GM21390 (cell line): Measurements from ENCODE around the gene WEE1.

Source experiments
- ATAC-seq: cut with Tn5 transposase; IDR thresholded peaks from one replicate; pipeline ENCODE4 v1.9.1; 2021; ENCODE audit not compliant: unreplicated experiment

The WEE1 gene

DNA sequence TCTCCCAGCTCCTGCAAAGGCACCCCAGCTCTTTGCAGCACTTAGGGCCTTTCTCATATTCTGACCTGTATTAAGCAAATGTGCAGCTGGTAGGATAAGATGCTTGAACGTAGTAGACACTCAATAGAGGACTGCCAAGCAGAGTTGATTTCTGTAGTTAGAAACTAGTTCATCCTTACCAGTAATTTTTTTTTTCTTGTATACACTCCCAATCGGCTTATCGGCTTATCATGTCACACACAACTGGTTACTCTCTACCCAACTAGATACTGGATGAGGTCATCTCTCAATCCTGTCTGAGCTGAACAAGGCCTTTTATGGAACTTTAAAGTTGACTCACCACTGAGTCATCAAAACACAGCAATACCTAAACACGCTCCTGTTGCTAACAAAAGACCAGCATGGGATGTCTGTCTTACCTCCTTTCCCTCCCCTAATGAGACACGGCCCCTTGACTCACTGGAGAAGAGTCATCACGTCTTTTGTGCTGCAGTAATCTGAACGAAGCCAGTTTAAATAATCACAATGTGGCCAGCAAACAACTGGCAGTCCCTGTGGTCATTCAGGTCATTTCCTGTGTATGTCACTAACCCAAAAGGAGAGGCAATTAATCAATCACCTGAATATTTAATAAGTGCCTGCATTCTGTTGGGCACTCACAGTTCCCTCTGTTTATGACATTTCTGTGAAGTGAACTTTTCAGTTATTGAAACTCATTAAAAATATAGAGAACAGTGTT lies 7.5 kb upstream of the WEE1 start:
- peak; percentile 92 for ATAC-seq

DNA sequence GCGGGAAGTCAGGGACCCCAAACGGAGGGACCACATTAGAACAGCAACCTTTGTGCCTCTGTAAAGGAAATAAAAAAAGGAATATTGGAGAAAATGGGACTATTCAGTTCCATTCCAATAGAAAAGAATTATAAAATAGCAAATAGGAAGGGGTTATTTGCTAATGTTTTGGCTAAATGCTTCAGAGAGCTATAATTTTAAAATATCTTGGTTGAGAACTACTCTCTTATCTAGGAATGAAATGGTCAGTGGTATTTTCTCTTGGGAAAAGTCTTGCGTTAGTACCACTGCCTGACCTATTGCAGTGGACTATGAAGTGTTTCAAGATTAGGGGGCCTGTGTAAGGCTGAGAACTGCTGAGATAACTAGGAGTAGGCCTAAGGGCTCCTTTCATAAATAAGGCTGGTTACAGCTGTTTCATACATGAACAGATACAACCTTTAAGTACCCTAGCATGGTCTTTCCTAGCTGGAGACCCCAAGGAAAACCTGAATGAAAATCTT lies 6.9 kb upstream of the WEE1 start:
- ATAC-seq: no peak

DNA sequence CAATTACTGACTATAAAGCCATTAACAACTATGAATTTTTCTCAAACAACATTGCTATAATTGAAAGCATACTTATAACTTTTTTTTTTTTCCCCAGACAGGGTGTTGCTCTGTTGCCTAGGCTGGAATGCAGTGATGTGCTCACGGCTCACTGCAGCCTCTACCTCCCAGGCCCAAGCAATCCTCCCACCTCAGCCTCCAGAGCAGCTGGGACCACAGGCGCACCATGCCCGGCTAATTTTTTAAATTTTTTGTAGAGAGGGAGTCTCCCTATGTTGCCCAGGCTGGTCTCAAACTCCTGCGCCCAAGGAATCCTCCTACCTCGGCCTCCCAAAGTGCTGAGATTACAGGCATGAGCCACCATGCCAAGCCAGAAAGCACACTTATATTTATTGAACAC lies 6.1 kb upstream of the WEE1 start:
- ATAC-seq: no peak

DNA sequence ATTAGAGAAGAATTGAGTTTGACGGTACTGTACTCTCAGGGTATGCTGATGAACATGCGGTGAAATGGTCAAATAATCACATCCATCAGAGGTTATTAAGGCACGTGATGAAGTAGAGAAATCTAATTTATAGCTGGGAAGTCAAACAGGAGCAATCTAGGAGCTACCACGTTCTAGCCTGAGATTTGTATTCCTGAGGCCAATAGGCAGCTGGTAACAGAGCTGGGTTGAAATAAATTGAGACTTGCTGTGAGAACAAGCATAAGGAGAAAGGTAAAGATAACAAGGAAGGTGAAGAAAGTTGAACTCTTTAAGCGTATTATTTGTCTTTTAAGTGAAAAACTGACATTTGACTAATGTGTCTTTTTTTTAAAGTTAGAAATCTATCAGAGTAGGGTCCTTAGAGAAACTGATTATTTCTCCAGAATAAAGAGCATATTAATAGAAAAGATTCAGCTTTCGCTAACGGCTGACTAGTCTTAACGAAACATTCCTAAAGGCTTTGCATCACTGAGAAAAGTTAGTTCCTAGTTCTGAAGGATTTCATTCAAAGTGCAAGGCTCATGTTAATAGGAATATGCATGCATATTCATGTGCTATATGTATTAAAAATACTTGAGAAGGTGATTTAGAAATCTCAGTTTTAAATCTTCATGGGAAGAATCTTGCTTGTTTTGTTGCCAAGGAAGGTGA lies 5.2 kb upstream of the WEE1 start:
- ATAC-seq: no peak

DNA sequence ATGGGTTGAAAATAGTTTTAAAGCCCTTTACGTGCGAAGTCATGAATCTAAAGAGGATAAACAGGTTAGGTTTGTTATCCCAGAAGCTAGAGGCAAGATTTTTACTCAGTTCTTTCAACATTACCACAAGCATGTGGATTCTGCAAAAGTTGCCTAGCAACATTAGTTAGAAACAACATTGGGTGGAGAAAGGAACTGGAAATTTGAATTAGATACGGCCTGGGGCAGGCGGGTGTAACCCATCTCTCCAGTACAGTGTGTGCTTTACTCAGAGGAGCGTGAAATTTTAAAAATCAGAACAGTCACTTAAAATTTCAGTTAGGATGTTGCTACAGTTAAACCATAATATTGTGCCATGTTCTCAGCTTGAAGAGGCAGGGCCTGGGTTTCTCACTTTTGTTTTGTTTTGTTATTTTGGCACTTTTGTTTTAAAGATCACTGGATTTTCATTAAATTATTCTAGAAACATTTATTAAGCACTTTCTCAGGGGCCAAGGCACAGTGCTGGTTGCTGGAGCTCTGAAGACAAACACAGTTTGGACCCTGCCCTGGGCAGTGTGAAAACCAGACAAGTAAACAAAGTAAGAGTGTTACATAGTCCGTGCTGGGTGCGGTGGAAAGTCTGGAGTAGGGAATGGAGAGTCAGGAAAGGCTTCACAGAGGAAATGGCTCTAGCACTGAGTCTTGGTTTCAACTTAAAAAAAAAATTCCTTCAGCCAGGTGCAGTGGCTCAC lies 4.4 kb upstream of the WEE1 start:
- no peak for ATAC-seq

DNA sequence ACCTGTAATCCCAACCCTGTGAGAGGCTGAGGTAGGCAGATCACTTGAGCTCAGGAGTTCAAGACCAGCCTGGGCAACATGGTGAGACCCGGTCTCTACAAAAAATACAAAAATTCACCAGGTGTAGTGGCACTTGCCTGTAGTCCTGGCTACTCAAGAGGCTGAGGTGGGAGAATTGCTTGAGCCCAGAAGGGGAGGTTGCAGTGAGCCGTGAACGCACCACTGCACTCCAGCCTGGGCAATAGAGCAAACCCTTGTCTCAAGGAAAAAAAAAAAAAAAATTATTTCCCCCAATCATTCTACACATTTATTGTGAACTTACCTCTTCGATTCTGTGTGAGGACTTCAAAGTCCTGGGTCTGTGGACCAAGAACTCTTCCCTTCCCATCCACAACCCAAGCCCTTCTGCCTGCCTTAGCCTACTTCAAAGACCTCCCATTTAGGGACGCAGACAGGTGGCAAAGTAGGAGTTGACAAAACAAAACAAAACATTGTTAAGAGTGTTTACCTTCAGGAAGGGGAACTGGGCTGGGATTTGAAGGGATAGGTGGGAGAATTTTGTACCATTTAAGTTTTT lies 3.8 kb upstream of the WEE1 start:
- no peak for ATAC-seq

DNA sequence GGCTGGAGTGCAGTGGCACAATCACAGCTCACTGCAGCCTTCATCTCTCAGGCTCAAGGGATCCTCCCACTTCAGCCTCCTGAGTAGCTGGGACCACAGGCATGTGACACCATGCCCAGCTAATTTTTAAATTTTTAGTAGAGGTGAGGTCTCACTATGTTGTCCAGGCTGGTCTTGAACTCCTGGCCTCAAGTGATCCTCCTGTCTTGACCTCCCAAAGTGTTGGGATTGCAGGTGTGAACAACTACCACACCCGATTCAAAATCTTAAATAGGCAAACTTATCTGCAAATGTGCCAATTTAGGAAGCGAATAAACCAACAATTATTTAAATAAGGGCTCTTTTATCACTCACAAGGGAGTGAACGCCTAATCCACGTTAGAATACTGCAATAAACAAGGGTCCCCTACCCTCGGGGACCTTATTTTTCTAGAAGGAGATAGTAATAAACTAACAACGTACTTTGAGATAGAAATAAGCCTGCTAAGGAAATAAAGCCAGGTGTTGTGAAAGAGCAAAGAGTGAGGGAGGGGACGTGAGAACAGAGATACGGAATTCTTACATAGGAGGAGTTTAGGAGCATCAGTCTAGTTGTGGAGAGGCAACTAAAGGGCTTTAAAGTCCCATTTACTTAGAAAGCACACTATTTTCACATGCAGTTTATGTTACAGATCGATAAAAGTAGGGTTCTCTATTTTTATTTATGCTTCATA lies 3.0 kb upstream of the WEE1 start:
- no peak for ATAC-seq

DNA sequence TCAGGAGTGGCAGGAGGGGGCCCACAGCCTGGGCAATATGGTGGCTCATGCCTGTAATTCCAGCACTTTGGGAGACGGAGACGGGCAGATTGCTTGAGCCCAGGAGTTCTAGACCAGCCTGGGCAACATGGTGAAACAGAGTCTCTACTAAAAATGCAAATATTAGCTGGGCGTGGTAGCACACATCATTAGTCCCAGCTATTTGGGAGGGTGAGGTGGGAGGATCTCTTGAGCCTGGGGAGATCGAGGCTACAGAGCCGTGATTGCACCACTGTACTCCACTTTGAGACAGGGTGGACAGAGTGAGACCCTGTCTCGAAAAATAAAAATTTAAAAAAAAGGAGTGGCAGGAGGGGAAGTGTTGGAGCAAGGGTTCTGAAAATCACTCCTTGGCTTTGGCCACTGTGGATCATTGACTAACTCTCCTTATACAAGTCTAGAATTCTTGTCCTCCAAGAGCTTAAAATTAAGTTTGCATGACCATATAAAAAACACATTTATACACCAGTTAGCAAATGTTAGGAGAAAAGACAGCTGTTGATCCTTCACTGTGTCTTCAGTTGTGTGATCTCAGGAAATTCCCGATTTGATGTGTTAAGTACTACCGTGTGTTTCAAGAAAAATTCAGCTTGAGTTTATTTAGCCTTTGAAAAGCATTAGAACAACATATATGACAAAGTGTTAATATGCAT lies 2.3 kb upstream of the WEE1 start:
- no peak for ATAC-seq

DNA sequence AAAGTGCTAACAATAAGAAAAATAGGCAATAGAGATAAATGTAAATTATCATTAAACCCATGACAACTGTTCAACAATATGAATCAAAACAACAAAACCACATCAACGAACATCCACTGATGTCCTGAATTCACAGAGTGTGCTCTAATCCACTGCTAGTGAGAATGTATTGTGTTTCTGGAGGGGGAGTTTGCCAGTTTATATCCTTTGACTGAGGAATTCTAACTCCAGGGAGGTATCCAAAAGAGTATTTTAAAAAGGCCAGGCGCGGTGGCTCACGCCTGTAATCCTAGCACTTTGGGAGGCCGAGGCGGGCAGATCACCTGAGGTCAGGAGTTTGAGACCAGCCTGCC lies 1.7 kb upstream of the WEE1 start:
- ATAC-seq: no peak

DNA sequence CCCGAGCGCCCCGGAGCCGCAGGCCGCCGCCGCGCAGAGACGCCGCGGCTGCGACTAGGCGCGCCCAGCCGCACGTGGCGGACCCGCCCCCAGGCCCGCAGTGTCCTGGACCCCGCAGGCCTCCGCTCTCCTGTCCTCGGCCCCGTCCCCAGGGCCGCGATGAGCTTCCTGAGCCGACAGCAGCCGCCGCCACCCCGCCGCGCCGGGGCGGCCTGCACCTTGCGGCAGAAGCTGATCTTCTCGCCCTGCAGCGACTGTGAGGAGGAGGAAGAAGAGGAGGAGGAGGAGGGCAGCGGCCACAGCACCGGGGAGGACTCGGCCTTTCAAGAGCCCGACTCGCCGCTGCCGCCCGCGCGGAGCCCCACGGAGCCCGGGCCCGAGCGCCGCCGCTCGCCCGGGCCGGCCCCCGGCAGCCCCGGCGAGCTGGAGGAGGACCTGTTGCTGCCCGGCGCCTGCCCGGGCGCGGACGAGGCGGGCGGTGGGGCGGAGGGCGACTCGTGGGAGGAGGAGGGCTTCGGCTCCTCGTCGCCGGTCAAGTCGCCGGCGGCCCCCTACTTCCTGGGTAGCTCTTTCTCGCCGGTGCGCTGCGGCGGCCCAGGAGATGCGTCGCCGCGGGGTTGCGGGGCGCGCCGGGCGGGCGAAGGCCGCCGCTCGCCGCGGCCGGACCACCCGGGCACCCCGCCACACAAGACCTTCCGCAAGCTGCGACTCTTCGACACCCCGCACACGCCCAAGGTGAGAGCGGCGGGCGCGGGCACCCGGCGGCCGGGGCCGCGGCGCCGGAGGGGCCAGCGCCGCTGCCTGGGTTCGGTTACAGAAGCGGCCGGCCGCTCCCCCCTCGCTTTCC lies 528 bp downstream of the WEE1 start:
- ATAC-seq: peak; percentile 28

DNA sequence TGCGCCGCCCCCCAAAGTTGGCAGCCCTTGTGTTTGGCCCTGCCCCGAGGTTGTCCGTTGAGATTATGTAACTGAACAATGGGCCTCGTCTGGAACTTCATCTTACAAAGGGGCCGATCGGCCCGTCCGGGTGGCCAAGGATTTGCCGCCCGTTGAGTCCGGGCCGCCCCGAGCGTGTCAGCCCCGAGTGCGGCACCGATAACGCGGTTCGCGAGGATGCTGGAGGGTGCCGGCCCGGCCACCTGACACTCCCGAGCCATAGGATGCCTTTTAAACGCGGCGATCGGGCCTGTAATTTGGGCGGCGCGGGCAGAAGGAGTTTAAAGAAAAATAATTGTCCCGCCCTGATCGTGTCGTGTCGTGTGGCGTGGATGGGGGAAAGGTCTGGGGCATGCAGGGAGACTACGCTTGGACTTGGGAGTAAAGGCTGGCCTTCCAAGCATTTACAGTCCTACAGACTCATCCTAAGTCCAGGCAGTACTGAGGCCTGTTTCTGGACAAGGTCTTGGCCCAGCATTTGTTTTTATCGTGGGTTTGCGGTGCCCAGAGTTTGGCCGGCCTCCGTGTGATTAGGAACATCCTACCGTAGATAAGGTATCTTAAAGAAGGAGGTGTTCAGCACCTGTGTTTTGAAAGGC lies 1.3 kb downstream of the WEE1 start:
- ATAC-seq: no peak

DNA sequence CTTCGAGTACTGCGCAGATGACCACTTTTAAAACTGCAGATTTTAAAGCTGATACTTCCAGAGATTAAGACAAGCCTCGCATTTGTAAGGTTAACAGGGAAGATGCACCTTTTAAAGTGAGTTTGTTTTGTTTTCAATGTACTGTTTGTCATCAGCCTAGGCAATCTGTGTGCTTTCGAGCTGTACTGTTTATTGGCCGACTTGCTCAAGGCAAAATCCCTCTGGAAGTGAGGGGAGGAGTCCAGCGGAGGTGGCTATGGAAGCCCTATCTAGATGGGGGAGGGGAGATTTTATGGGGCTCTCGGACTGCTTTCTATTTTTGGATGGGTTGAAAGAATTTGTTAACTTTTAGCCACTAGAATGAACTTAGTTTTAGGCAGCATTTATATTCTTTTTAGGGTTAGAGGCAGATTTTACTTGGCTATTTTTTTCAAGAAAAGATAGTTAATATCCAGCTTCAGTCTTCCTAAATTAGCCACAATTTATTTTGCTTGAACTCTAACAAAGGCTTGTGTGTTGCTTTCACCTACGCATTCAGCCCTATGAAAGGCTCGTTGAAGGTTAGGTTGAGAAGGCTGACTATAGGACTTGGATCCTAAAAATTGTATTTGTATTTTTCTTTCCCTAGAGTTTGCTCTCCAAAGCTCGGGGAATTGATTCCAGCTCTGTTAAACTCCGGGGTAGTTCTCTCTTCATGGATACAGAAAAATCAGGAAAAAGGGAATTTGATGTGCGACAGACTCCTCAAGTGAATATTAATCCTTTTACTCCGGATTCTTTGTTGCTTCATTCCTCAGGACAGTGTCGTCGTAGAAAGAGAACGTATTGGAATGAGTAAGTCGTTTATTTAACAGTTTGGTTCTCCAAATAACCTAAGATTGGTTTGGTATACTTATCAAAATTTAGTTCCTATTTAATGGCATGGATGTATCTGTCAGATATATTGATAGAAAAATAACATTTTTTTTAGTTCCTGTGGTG lies 2.1 kb downstream of the WEE1 start:
- ATAC-seq: no peak

DNA sequence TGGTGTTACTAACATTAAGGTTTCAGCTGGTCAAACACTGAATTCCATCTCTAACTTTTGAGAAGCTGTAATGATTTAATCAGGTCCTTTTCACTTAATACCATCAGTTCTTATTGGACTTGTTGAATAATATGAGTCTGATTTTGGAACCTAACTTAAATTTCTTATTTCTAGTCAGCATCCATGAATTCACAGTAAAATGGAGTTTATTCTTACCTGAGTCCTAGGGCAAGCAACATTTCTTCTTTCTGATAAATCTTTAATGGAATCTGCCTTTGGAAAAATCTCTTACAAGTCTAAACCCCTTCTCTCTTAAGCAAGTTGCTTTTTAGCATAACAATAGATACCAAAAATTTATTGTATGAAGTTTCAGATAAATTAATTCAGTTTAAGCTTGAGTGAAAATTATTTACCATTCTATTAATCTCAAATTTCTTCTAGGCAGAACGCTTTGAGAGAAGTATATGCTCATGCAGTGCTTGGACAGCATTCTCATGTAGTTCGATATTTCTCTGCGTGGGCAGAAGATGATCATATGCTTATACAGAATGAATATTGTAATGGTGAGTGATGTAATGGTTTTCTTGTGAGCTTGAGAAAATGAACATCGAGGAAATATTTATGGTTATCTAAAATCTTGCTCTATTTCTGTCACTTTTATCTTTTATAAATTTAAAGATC lies 3.4 kb downstream of the WEE1 start:
- ATAC-seq: no peak

DNA sequence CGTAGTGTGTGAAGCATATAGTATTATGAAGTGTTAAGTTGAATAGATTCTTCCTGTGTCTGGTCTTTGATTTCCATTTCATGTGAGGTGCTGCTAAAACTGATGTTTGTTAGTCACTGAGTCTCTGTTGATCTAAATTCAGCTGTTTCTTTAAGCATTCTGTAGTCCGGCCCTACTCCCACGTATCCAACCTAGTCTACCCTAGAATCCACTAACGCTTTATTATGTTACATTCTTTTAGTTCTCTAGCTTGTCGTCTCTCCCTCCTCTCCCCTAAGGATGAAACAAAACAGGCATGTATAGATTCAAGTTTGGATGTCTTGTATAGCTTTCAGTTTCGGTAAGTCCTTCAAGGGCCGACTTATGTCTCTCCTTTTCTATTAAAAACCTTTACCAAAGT lies 4.1 kb downstream of the WEE1 start:
- ATAC-seq: no peak

DNA sequence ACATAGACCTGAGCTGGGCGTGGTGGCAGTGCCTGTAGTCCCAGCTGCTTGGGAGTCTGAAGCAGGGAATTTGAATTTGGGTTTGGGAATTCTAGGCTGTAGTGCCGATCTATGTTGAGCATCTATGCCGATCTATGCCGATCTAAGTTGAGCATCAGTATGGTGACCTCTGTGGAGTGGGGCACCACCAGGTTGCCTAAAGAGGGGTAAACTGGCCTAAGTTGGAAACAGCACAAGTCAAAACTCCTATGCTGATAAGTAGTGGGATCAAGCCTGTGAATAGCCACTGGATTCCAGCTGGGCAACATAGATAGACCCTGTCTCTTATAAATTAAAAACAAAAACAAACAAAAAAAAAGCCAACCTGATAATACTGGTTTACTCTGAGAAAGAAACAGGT lies 7.4 kb downstream of the WEE1 start:
- ATAC-seq: no peak

DNA sequence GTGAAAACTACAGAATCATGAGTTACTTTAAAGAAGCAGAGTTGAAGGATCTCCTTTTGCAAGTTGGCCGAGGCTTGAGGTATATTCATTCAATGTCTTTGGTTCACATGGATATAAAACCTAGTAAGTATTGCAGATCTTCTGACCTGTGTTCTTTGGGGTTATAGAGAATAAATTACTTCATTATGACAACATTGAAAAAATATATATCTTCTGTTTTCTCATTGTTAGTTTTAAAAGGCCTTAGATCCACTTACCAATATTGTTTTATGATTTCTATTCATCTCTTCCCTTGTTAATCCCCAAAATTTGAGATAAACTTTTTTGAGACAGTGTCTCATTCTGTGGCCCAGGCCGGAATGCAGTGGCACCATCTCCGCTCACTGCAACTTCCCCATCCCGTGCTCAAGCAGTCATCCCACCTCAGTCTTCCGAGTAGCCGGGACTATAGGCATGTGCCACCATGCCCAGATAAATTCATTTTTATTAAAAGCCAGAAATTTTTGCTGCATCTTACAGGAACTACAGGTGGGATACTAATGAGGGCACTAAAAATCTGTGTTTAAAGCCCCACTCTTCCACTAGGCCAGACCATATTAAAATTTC lies 8.2 kb downstream of the WEE1 start:
- no peak for ATAC-seq

DNA sequence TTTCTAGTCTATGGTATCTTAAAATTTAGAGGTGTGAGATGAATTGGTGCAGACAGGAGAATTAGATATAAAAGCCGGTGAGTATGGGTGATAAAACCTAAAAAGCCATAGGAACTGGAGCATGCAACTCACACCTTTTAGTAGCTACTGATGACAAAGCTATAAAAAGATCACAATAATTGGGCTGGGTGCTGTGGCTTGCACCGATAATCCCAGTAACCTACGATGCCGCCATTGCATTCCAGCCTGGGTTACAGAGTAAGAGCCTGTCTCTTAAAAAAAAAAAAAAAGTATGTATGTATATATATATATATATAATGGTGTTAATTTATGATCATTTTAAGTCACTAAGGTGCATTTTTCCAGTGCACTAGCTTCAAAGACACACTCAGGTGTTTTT lies 17.2 kb downstream of the WEE1 start:
- no peak for ATAC-seq
